ENCODE measurements around the gene SHTN1. TPM values are rescaled to one million over a fixed set of nuclear protein-coding genes. Genes with fewer than 3 reads are reported as not detected.

The SHTN1 gene
- total RNA-seq: 20.2 to 24.7 TPM (median 20.6 TPM) in 3 replicates
- long read RNA-seq, full-length matches to known transcripts: 7 of 23 reads
- long read RNA-seq, partial matches to known transcripts: 3 of 23 reads
- long read RNA-seq, other reads (novel, unspliced or antisense): 13 of 23 reads

DNA sequence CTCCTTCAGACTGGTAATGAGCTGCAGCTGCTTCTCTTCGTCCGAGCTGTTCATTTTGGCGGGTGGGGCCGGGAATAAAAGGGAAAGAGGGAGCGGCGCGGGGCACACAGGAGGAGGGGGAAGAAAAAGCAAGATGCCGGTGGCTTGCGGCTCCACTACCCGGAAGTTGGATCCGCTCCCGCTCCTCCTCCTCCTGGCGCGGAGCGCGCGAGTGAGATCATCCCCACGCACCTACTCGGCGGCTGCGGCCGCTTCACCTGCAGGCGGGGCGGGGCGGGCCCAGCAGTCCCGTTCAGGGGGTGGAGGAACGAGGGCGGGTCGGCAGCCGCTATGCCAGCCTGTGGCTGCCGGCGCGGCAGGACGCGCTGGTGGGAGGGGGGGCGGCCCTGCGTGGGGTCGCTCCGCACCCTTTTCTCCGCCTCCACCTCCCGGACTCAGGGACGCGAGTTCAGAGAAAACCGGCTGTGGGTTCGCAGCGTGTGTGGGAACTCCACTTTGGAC, at the start of gene SHTN1:
Gene SHTN1 (minus strand): TSS at position 162 of the 501 bp plus-strand sequence. CDS start 108 bp downstream, at position 54.
- Mint-ChIP-seq H3K4me3 (ENCODE audit: unreplicated experiment) (peak within 1 kb of the TSS; percentile 87), H3K4me1 (ENCODE audit: low read depth) (peaks cover 25% of the 10 kb centered on the region), H3K27ac (ENCODE audit: unreplicated experiment) (peak within 1 kb of the TSS; percentile 89), H3K27me3 (ENCODE audit: low read depth) (no peaks in the 10 kb centered on the region), H3K9me3 (ENCODE audit: low read depth) (no peaks in the 10 kb centered on the region), H3K36me3 (ENCODE audit: low read depth) (no peaks in the 10 kb centered on the region)
- TF ChIP-seq, protein P1, sequence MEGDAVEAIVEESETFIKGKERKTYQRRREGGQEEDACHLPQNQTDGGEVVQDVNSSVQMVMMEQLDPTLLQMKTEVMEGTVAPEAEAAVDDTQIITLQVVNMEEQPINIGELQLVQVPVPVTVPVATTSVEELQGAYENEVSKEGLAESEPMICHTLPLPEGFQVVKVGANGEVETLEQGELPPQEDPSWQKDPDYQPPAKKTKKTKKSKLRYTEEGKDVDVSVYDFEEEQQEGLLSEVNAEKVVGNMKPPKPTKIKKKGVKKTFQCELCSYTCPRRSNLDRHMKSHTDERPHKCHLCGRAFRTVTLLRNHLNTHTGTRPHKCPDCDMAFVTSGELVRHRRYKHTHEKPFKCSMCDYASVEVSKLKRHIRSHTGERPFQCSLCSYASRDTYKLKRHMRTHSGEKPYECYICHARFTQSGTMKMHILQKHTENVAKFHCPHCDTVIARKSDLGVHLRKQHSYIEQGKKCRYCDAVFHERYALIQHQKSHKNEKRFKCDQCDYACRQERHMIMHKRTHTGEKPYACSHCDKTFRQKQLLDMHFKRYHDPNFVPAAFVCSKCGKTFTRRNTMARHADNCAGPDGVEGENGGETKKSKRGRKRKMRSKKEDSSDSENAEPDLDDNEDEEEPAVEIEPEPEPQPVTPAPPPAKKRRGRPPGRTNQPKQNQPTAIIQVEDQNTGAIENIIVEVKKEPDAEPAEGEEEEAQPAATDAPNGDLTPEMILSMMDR (IDR thresholded peaks at IDR 0.05): no peak
- no peak for DNase-seq (ENCODE audit: low spot score)

GRCh38 chr10:117053482-117053881, 48.5 kb upstream of the SHTN1 start:
- Mint-ChIP-seq H3K27me3 (ENCODE audit: low read depth) (peaks cover 9% of the 10 kb centered on the region), H3K9me3 (ENCODE audit: low read depth) (peaks cover 42% of the 10 kb centered on the region), H3K36me3 (ENCODE audit: low read depth) (peaks cover 5% of the 10 kb centered on the region), H3K27ac (ENCODE audit: unreplicated experiment) (no peak overlapping the region), H3K4me1 (ENCODE audit: low read depth) (no peaks in the 10 kb centered on the region), H3K4me3 (ENCODE audit: unreplicated experiment) (no peak overlapping the region)
- TF ChIP-seq, protein P1 (IDR thresholded peaks at IDR 0.05): no peak
- DNase-seq (ENCODE audit: low spot score): no peak

DNA sequence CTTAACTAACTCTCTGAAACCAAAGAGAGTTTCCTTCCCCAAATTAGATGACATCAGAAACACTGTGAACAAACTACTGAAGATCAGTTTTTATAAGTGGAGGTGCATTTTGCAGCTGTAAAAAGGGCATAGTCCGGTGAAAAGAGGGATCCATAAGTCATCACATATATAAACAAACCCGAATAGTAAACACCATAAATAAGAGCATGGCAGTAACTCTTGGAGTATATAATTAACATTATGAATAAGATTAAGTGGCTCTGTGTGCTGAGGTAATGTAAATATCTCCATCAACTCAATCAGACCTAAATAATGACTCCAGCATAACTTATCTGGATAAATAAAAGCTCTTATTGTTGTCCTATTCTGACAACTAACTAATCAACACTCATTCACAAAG, 43.0 kb upstream of the SHTN1 start:
- TF ChIP-seq, protein P1 (IDR thresholded peaks at IDR 0.05): no peak
- DNase-seq (ENCODE audit: low spot score): no peak
- no peaks in the 10 kb centered on the region for H3K4me1 Mint-ChIP-seq (ENCODE audit: low read depth)
- H3K36me3 Mint-ChIP-seq (ENCODE audit: low read depth): peaks cover 3% of the 10 kb centered on the region
- no peak overlapping the region for H3K4me3 Mint-ChIP-seq (ENCODE audit: unreplicated experiment)
- no peak overlapping the region for H3K27ac Mint-ChIP-seq (ENCODE audit: unreplicated experiment)
- peaks cover 47% of the 10 kb centered on the region for H3K9me3 Mint-ChIP-seq (ENCODE audit: low read depth)
- peaks cover 5% of the 10 kb centered on the region for H3K27me3 Mint-ChIP-seq (ENCODE audit: low read depth)

DNA sequence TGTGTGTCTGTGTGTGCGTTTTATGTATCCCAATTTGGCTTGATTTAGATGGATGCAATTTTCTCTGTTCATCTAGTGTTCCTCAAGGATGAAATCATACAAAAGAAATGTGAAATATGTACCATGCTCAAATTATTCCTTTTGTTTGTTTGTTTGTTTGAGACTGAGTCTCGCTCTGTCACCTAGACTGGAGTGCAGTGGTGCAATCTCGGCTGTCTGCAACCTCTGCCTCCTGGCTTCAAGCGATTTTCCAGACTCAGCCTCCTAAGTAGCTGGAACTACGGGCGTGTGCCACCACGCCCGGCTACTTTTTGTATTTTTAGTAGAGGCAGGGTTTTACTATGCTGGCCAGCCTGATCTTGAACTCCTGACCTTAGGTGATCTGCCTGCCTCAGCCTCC, 11.3 kb upstream of the SHTN1 start:
- Mint-ChIP-seq H3K36me3 (ENCODE audit: low read depth) (no peaks in the 10 kb centered on the region), H3K27ac (ENCODE audit: unreplicated experiment) (no peak overlapping the region), H3K27me3 (ENCODE audit: low read depth) (no peaks in the 10 kb centered on the region), H3K9me3 (ENCODE audit: low read depth) (no peaks in the 10 kb centered on the region), H3K4me1 (ENCODE audit: low read depth) (no peaks in the 10 kb centered on the region), H3K4me3 (ENCODE audit: unreplicated experiment) (no peak overlapping the region)
- no peak for DNase-seq (ENCODE audit: low spot score)
- TF ChIP-seq, protein P1 (IDR thresholded peaks at IDR 0.05): no peak

- TF ChIP-seq, protein P1 (IDR thresholded peaks at IDR 0.05): no peak
- Mint-ChIP-seq H3K27ac (ENCODE audit: unreplicated experiment) (no peak overlapping the region), H3K4me1 (ENCODE audit: low read depth) (no peaks in the 10 kb centered on the region), H3K9me3 (ENCODE audit: low read depth) (no peaks in the 10 kb centered on the region), H3K4me3 (ENCODE audit: unreplicated experiment) (no peak overlapping the region), H3K36me3 (ENCODE audit: low read depth) (no peaks in the 10 kb centered on the region), H3K27me3 (ENCODE audit: low read depth) (no peaks in the 10 kb centered on the region)
- DNase-seq (ENCODE audit: low spot score): no peak
Observed at GRCh38 chr10:117014835-117015234, 9.8 kb upstream of the SHTN1 start.

Data from chondrocyte (in vitro differentiated cells).